GM18499 (cell line): ENCODE results near the gene DNAJB11.
"Not testable (repeated sequence)": the region's sequence is repeated elsewhere in the genome, so short reads cannot be mapped to it uniquely, and the experiment has no call there.

ENCODE experiments used
- ATAC-seq: cut with Tn5 transposase; IDR thresholded peaks from one replicate; pipeline ENCODE4 v1.9.1; 2021; ENCODE audit warnings: moderate number of reproducible peaks; ENCODE audit not compliant: insufficient read depth, unreplicated experiment

DNAJB11 gene

DNA sequence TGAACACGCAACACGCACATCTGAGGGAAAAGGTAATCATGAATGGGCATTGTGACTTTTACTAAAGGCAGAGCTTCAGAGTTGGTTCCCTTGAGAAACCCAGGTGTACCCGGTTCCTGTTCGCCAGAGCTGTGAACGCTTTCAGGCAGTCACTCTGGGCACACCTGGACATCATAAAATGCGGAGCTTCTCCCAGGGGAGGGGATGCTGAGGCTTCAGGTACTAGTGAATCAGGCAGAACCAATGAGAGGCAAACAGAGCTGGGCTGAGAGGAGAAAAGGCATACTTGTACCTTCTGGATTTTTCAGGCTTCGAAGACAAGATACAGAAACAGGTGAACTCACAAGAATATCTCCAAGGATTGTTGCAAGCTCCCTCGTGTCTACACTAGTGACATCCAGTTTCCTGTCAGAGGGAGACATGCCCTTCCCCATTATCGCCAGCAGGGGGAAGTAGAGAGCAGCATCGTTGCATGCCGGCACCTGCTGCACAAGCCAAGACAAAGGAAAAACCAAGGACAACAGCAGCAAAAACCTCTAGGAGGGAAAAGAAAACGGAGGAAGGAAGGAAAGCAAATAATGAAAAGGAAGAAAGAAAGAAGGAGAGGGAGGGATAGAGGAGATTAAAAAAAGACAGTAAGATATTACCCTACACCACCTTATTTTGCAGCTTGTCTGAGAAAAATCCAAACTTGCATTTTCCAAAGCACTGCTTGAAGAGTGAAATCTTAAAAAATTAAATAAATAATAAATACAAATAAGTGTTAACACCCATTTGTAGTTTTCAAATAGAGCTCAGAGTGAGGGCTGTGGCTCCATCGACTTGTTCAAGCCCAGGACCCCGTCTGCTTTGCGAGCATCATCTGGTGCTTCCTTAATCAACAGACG is 44.3 kb downstream of the DNAJB11 start:
- ATAC-seq, result no peak

DNA sequence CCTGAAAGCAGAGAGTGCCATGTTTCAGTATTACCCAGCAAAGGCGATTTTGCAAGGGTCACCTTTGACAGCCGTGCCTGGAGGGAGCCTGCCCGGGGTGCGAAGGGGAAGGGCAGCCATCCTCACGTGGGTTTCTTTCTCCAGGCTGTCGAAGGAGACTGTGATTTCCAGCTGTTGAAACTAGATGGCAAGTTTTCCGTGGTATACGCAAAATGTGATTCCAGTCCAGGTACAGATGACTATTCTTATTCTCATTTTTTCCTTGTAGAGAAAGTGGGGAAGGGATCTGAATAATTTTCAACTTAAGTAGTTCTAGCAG is 45.7 kb downstream of the DNAJB11 start:
- ATAC-seq, result no peak

DNA sequence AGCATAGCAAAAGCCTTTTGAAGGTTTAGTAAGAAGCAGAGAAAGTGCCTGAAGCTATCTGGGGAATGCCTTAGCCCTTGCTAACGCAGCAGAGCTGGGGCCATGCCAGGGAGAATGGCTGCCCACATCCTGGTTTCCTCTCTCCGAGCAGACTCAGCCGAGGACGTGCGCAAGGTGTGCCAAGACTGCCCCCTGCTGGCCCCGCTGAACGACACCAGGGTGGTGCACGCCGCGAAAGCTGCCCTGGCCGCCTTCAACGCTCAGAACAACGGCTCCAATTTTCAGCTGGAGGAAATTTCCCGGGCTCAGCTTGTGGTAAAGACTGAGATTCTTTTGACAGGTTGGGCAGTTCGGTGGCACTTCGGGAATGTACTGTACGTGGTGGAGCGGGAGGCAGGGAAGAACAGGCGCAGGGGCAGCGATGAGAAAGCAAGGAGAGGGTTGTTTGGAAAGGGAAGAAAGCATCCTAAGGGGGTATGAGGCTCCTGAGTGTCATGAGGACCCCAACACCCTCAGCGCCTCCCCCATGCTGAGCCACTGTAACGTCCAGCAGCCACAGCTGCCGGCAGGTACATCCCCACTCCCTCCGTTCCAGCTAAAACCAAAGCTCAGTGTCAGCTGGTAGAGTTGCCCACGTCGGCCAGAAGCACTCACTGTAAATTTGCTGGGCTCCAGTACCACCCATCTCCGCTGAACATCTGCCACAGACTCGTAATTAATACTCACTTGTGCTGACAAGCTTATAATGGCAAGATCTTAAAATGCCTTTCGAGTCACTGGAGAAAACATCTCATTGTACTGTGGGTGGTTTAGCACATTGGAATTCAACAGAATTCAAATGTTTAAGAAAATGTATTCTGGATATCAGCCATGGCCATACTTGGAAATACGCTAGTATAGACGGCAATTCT is 46.8 kb downstream of the DNAJB11 start:
- peak; percentile 75 for ATAC-seq

DNA sequence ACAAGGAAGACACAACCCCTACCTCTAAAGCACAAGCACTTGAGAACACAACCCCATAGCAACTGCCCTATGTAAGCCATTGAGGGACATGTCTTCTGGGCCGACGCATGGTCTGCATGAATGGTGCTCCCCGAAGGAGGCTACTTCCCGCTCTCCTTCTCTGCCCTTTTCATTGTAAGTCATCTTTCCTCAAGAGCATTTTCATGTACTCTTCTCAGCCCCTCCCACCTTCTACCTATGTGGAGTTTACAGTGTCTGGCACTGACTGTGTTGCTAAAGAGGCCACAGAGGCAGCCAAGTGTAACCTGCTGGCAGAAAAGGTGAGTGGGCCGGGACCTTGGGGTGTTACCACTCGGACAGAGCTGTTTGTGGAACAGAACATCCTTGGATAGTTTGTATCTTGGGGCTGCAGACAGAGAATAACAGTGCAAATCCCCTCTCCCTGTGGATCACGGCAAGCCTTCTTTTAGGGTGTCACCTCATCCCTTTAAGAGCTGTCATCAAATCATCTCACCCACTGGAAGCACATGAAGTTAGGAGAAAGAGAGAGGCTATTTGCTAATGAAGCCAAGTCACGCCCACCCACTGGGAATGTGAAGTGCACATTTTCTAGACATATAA is 47.9 kb downstream of the DNAJB11 start:
- ATAC-seq, result no peak

DNA sequence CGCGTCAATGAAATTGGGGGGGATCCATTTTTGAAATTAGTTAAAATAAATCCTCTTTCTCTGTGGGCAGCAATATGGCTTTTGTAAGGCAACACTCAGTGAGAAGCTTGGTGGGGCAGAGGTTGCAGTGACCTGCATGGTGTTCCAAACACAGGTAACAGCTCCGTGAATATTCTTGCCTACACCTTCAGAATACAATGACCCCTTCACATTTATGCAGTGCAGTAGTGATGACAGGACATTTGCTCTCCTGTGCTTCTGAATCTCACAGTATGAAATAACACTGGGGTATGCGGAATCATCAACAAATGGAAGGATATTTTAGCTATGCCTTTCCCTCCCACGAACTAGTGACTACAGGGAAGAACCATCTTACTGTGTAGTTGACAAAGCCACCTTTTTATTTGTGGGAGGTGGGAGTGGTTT is 49.3 kb downstream of the DNAJB11 start:
- no peak for ATAC-seq

DNA sequence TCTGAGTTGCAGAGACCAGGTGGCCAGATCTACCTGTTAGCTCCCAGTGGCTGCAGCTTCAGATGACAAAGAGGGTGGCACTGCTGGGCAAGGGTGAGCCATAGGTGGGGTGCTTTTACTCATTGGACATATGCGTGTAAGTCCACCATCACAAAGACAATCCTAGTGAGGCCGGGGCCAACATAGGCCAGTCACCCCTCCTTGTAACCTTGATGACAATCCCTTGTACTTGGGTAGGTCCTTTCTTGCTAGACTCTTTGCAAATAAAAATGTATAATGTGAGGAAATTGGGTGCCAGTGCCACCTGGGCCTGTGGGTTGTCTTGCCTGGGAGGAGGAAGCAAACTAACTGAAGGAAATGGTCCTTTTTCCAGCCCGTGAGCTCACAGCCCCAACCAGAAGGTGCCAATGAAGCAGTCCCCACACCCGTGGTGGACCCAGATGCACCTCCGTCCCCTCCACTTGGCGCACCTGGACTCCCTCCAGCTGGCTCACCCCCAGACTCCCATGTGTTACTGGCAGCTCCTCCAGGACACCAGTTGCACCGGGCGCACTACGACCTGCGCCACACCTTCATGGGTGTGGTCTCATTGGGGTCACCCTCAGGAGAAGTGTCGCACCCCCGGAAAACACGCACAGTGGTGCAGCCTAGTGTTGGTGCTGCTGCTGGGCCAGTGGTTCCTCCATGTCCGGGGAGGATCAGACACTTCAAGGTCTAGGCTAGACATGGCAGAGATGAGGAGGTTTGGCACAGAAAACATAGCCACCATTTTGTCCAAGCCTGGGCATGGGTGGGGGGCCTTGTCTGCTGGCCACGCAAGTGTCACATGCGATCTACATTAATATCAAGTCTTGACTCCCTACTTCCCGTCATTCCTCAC is 49.9 kb downstream of the DNAJB11 start:
- ATAC-seq, result no peak

DNA sequence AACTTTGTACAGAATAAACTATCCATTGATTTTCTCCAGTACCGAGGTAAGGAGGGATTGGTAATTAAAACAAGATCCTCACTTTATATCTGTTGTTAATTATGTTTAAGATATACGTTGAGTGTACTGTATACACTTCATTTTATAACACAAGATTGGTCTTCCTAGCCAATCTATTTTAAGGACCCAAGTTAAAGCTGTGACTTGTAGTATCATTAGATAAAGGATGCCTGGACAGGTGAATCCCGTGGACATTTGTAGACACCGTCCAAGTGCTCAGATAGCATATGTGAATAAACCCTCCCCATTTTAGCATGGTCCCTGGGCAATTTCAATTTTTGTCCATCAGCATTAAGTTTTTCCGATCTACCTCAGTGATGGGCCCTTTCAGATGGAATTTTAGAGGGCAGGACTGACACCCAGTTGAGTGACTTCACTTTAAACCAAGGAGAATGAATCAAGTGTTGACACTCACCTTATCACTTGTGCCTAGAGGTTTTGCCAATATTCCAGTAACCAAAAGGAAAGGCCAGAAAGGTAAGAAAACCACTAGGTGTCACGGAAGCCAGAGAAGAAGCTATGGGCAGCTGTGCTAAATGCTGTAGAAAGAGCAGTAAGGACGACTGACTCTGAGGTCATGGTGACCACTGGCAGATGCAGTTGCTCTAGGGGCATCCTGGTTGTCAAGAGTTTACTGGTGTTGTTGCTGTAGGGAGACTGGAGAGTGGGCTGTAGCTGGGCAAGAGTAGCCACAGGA is 51.6 kb downstream of the DNAJB11 start:
- no peak for ATAC-seq

DNA sequence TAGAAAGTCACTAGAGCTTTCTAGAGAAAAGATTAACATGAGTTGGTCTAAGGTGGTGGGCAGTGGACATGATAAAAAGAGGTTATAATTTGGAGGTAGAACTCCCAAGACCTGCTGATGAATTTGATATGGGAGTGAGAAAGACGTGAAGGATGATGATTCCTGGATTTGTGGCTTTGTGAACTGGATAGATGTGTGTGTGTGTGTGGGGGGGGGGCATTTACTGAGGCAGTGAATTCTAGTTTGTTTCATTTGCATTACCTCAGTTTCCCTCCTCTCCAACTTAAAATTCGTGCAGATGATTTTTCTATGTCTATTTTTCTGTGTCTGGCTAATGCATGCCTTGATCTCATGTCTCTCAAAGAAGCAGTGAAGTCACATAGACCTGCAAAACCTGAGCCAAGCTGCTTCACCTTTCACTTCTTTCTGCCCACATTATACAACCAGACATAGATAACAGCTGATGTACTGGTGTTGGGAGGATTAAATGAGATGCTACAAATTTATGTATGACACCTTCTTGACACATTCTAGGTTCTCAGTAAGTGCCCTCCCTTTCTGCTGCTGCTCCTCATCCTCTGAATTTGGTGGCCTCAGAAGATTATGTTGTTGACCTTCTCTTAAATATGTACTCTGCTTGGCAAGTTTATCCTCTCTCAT is 52.3 kb downstream of the DNAJB11 start:
- no peak for ATAC-seq

DNA sequence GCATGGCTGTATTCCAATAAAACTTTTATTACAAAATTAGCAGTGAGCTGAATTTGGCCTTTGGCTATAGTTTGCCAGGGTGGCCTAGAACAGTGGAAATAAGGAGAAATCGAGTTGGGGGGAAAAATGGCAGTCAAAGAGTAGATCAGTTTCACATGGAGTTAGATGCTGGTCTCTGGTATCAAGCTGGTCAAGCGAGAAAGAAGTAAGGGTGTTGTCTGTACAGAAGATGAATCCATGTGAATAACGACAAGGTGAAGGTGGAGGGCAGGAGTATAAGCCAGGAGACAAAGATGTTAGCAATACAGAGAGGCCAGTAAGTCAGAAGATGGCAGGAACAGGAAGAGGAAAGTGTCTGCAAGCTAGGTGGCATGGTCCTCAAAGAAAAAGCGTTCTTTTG is 54.1 kb downstream of the DNAJB11 start:
- ATAC-seq, result no peak

DNA sequence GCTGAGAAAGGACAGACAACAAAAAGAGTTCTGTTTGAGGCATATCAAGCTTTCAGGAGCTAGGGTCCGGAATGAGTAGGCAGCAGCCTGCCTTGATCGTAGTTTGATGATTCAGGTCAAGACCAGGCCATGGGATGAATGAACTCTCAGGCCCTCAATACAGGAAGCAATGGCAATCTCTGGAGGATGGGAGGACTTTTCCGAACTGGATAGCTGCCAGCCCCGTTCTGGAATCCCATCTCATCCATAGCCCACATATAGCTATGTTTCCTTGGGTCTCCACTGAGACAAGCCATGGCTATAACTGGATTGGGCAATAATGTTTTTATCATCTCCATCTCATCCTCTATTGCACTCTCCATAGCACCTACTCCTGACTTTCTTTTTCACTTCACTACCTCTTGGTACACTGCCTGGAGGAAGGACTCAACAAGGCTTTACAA is 55.1 kb downstream of the DNAJB11 start:
- no peak for ATAC-seq

DNA sequence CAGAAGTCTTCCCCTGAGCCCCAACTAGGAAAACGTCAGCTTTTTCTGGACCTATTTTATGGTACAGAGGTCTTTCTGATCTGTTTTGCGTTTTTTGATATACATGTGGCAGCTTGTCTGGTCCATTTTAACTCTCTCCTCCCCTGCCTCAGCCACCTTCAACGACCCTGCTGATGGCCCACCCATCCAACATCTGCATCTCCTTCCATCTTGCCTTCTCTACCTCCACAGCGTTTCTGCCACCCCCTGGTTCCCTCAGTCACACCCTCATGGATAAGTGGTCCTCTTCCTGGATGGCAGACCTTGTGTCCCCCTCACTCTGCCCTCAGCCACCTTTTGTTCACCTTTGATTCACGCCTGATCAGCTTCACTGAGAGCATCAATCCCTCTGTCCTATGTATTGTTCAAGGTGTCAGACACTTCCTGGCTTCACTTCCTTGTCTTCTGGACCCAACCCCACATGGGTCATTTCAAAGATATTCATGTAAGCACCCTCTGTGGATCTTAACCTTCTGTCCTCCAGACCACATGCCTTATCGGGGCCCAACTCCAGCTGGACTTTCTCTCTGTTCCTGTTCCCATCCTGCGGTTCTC is 55.8 kb downstream of the DNAJB11 start:
- no peak for ATAC-seq

DNA sequence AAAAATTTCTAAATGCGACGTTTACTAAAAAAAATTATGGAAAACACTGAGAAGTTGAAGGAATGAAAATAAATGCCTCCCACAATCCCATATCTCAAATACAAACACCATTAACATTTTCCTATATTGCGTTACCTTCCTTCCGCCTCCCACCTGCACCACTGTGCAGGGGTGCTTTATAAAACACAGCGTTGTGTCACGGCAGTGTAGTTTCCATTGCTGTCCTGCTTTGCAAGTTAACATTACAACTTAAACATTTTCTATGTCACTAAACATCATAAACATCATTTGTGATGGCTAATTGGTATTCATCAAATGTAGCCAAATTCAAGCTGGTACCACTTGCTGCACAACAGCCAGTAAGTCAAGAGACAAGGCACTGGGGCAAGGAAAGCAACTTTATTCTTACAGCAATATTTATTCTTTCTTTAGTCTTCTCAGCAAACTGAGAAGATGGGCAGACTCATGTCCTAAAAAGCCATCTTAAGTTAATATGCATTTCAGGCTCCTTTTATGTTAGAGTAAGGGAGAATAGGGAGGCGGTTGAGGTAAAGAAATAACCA is 57.4 kb downstream of the DNAJB11 start:
- ATAC-seq, result no peak

DNA sequence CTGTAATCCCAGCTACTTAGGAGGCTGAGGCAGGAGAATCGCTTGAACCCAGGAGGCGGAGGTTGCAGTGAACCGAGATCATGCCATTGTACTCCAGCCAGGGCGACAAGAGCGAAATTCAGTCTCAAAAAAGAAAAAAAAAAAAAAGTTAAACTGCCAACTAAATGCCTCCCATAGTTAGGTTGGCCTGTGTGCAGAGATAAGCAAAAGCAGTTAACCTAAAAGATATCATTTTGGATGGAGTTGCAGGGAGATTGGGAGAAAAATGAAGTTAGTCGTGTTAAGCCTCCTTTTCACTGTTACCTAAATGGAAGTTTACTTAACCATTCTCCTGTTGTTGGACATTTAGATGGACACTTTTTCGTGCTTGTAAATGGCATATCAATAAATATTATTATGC is 58.2 kb downstream of the DNAJB11 start:
- ATAC-seq, result no peak

DNA sequence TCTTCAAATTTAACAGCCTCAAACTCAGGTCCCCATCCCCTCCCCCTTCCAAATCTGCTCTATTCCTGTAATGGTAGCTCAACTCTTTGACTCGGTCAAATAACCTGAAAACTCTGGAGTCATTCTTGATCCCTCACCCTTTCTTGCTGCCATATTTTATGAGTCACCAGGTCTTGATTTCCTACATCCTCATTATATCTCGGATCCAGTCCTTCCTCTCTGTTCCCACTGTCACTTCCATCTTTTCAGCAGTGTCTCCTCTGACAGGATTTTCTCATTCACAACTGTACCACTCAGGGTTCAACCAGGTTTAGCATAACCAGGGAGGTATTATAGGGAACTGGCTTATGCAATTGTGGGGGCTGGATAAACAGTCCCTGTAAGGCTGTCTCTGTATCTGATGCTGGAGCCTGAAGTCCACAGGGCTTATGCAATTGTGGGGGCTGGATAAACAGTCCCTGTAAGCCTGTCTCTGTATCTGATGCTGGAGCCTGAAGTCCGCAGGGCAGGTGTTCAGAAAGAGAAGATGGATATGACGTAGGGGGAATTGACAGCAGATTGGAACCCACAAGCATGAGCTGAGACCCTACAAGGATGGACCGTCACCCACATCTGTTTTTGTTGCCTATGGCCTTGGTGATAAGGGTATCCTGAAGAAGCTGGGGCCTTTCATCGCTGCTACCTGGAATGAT is 60.6 kb downstream of the DNAJB11 start:
- no peak for ATAC-seq

DNA sequence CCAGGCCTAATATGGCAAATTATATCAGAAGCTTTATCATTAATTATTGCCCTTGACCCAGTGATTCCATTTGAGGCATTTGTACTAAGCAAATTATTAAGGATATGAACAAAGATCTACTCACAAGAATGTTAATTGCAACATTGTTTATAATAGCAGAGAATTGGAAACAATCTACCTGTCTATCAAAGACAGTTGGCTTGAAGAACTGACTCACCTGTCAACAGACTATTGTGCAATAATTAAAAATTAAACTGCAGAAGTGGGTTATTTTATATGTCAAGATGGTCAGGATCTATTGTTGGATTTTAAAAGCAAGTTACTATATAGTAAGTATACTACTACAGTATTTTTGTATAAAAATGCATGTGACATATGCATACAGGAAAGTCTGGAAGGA is 63.0 kb downstream of the DNAJB11 start:
- ATAC-seq, result no peak

DNA sequence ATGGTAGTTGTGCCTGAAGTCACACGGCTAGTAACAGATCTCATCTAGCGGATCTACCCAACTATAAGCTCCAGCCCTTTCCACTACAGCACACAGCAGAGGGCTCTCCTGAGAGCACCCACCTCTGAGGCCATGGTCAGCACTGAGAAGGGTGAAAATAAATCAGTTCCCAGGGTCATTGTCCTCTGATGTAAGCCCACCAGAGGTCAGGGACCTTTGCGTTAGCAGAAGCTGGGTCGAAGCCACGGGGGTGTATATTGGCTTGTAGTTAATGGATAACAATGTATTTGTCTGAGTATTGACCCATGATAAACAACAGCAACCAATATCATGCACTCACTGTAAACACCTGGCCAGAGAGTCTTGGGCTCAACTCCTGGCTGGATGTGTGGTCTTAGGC is 63.7 kb downstream of the DNAJB11 start:
- ATAC-seq, result not testable (repeated sequence)
